Osteocyte (in vitro differentiated cells): ENCODE results near the gene ARL6IP1. TPM values are rescaled to one million over a fixed set of nuclear protein-coding genes. Genes with fewer than 3 reads are reported as not detected.
A peak's percentile ranks its signal among the peaks of the same experiment; 100 is the strongest.
"Not testable (repeated sequence)": the region's sequence is repeated elsewhere in the genome, so short reads cannot be mapped to it uniquely, and the experiment has no call there.

Source experiments
- DNase-seq: peaks from one replicate; pipeline ENCODE4 v3.0.0; 2021; ENCODE audit warnings: mixed read lengths; ENCODE audit not compliant: unreplicated experiment; ENCODE audit errors: extremely low spot score
- H3K27ac Mint-ChIP-seq: one replicate; pipeline ENCODE4 v1.8.0; 2021; ENCODE audit warnings: mild to moderate bottlenecking, mixed read lengths; ENCODE audit not compliant: unreplicated experiment
- H3K27me3 Mint-ChIP-seq: one replicate; pipeline ENCODE4 v1.8.0; 2021; ENCODE audit warnings: mixed read lengths; ENCODE audit not compliant: unreplicated experiment
- H3K36me3 Mint-ChIP-seq: one replicate; pipeline ENCODE4 v1.8.0; 2021; ENCODE audit warnings: mixed read lengths; ENCODE audit not compliant: unreplicated experiment
- H3K4me1 Mint-ChIP-seq: one replicate; pipeline ENCODE4 v1.8.0; 2021; ENCODE audit warnings: mixed read lengths; ENCODE audit not compliant: unreplicated experiment
- H3K4me3 Mint-ChIP-seq: one replicate; pipeline ENCODE4 v1.8.0; 2021; ENCODE audit warnings: mild to moderate bottlenecking, moderate library complexity, mixed read lengths; ENCODE audit not compliant: unreplicated experiment
- H3K9me3 Mint-ChIP-seq: one replicate; pipeline ENCODE4 v1.8.0; 2021; ENCODE audit warnings: mixed read lengths; ENCODE audit not compliant: unreplicated experiment
- total RNA-seq: library from RNA; stranded (reverse); gene quantifications from 2 replicates; pipeline ENCODE4 v1.2.1, GENCODE V29; 2021
- TF ChIP-seq, protein P1 (sequence below): fragments of 200-600 bp; sonication (generic); IDR thresholded peaks from 2 replicates; pipeline ENCODE4 v1.5.0; 2021; ENCODE audit warnings: antibody characterized with exemption, mild to moderate bottlenecking, moderate library complexity

The ARL6IP1 gene
- total RNA-seq, 1 donor from 2014 or later: 95.4 TPM

DNA sequence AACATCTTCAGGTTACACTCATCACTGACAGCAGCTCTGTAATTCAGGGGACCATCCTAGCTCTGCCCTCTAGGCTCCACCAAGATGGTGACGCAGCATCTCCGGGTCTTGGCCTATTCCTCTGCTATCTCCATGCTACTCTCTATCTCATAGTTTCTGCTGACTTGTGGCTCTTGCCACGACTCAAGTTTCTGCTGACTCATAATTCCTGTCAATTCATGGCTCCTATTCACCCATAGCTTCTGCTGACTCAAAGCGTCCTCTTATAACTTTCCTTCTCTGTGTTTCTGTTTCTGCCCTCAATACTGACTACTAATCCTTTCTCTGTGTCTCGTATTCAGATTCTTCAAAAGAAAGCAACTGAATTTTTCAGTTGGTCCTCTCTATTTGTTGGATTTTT, 38.6 kb downstream of the ARL6IP1 start:
- not testable (repeated sequence) for H3K4me3 Mint-ChIP-seq, DNase-seq, H3K4me1 Mint-ChIP-seq, H3K27ac Mint-ChIP-seq, H3K9me3 Mint-ChIP-seq, H3K27me3 Mint-ChIP-seq, H3K36me3 Mint-ChIP-seq

DNA sequence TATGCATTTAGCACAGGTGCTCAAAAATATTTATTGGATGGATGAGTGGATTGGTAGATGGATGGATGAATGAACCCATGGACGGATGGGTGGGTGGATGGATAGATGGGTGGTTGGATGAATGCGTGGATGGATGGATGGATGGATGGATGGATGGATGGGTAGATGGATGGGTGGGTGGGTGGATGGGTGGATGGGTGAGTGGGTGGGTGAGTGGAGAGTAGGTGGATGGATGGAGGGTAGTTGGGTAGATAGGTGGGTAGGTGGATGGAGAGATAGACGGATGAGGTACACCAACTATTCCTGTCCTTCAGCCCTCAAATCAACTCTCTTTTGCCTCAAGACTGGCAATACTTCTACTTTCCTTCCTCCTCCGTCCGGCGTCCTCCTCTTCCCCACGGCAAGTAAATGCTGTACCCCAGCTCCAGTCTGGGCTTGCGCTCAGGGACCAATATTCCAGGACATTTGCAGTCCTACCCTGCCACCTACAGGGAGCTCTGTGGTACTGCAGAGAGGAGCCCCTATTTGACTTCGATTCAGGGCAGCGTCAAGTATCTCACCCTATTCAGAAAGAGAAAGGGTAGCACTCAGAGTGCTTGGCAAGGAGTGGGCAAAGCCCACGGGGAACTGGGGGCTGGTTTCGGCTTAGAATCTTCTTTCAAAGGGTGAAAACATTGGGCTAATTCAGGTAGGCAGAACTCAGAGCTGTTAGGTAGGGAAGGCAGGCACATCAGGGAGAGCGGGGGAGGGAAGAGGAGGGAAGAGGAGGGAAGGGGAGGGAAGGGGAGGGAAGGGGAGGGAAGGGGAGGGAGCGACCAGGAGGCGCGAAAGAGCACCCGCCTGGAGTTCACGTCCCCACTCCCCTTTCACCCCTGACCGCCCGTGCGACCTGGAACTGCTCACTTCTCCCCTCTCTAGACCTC, 41.5 kb downstream of the ARL6IP1 start:
- TF ChIP-seq, protein P1, sequence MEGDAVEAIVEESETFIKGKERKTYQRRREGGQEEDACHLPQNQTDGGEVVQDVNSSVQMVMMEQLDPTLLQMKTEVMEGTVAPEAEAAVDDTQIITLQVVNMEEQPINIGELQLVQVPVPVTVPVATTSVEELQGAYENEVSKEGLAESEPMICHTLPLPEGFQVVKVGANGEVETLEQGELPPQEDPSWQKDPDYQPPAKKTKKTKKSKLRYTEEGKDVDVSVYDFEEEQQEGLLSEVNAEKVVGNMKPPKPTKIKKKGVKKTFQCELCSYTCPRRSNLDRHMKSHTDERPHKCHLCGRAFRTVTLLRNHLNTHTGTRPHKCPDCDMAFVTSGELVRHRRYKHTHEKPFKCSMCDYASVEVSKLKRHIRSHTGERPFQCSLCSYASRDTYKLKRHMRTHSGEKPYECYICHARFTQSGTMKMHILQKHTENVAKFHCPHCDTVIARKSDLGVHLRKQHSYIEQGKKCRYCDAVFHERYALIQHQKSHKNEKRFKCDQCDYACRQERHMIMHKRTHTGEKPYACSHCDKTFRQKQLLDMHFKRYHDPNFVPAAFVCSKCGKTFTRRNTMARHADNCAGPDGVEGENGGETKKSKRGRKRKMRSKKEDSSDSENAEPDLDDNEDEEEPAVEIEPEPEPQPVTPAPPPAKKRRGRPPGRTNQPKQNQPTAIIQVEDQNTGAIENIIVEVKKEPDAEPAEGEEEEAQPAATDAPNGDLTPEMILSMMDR: peak; percentile 67

DNA sequence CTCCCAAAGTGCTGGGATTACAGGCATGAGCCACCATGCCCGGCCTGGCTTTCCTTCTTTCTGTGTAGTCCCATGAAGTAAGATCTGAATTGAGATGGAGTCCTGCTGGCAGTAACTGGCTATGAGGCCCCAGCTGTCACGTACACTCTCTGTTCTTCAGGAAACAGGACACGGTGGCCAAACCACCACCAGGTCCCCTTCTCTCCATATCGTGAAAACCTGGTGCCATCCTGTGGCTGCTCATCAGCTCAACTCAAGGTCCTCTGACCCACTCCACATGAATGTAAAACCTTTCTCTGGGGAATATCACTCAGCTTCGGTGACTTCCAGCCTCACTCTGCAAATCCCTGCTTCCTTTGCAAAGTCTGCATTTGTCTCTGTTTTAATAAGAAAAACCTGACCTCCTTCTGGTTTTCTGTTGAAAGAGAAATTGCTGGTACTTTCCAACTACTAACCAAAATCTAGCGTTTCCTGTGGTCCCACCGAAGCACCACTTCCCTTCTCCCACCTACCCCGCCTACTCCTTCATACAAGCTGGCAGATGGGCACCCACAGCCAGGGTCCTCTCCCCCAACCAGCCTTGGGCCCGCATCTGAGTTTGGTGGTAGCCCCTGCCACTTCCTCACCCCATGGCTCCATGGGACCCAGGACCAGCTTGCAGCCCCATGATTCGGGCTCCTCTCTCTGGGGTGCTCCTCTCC, 43.2 kb downstream of the ARL6IP1 start:
- not testable (repeated sequence) for H3K36me3 Mint-ChIP-seq, H3K4me3 Mint-ChIP-seq, DNase-seq, H3K9me3 Mint-ChIP-seq, H3K27me3 Mint-ChIP-seq, H3K4me1 Mint-ChIP-seq, H3K27ac Mint-ChIP-seq

More for the DNA sequence above, 41.5 kb downstream of the ARL6IP1 start:
- not testable (repeated sequence) for H3K36me3 Mint-ChIP-seq, H3K27me3 Mint-ChIP-seq, H3K4me3 Mint-ChIP-seq, DNase-seq, H3K9me3 Mint-ChIP-seq, H3K4me1 Mint-ChIP-seq, H3K27ac Mint-ChIP-seq

DNA sequence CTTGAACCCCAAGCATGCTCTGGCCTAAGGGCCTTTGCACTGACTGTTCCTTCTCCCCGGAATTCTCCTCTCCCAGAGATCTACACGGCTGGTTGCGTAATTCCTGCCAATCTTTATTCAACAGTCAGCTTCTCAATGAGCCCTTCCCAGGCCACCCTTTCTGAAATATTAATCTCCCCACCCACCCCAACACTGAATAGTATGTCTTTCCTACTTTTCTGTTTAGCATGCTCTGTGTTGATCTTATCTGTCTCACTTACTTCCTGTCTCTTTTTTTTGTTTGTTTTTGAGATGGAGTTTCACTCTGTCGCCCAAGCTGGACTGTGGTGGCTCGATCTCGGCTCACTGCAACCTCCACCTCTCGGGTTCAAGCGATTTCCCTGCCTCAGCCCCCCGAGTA, 44.7 kb downstream of the ARL6IP1 start:
- H3K36me3 Mint-ChIP-seq, H3K4me1 Mint-ChIP-seq, H3K4me3 Mint-ChIP-seq, H3K27me3 Mint-ChIP-seq, DNase-seq, H3K27ac Mint-ChIP-seq, H3K9me3 Mint-ChIP-seq: not testable (repeated sequence)

DNA sequence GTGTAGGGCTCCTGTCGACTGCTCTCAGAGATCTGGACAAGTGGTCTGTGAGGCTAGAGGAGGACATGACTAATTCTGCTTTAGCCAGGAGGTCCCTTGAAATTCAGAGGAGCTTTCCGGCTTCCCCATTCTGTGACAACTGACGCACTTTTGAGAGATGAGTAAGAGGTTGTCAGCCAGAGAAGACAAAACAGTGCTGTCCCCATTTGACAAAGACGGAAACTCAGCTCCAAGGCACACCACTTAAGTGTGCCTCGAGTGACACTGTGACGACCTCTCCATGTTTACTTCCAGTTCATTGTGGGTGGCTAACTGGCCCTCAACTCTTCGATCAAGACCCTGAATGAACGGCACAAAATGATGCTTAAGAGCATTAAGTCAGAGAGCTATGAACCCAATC, 58.5 kb downstream of the ARL6IP1 start:
- H3K4me1 Mint-ChIP-seq, H3K4me3 Mint-ChIP-seq, H3K36me3 Mint-ChIP-seq, H3K27ac Mint-ChIP-seq, DNase-seq, H3K9me3 Mint-ChIP-seq, H3K27me3 Mint-ChIP-seq: not testable (repeated sequence)

Other genes with a start within 250 kb of the ARL6IP1 start
- 142 and 143 TPM in 2 replicates for gene NOMO2, start 239.5 kb downstream of the ARL6IP1 start, total RNA-seq
- gene RPS15A, start 11.2 kb downstream of the ARL6IP1 start, total RNA-seq: 1,200 and 1,259 TPM in 2 replicates
- gene SMG1, start 124.9 kb upstream of the ARL6IP1 start, total RNA-seq: 77.9 and 89.6 TPM in 2 replicates
- 1.2 and 2.0 TPM in 2 replicates for gene TMC7, start 182.4 kb upstream of the ARL6IP1 start, total RNA-seq